HG03469 (cell line): ENCODE data around the gene MAD1L1.
"Not testable (repeated sequence)": the region's sequence is repeated elsewhere in the genome, so short reads cannot be mapped to it uniquely, and the experiment has no call there.

Experiments
- ATAC-seq: cut with Tn5 transposase; IDR thresholded peaks from one replicate; pipeline ENCODE4 v1.9.1; 2021; ENCODE audit warnings: mild to moderate bottlenecking, moderate library complexity, moderate number of reproducible peaks; ENCODE audit not compliant: unreplicated experiment

Gene MAD1L1

DNA sequence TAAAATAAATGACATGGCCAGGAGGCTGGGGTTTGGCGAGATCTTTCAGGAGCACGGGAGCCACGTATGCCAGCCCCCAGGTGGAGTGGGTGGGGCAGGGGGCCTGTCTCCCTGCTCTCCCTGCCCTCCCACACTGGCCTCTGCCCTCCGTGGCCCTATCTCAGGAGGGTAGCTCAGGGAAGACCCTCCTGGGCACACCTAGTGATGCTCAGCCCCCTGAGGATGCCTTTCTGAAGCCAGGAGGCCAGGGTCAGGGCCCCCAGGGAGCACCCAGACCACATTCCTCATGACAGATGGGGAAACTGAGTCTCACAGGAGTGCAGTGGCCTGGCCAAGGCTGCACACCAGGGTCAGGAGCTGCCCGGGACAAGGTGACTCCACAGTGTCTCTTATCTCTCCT, 339.3 kb downstream of the MAD1L1 start:
- ATAC-seq = no peak

DNA sequence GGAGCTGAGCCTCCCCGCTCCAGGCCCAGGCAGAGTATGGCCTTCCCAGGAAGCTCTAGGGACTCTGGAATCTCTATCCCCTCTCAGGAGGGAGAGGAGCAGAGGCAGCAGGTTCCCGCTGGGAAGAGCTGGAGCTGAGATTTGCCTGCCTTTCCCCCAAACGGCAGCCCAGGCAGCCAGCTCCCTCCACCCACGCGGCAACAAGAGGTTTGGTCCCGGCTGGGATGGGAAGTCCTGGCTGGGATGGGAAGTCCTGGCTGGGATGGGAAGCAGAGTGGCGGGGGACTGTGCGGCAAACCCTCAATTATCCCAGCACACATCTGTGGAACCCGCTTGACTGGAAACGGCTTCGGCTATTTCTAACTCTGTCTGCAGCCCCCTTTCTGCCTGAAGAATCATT, 339.7 kb downstream of the MAD1L1 start:
- ATAC-seq = no peak

DNA sequence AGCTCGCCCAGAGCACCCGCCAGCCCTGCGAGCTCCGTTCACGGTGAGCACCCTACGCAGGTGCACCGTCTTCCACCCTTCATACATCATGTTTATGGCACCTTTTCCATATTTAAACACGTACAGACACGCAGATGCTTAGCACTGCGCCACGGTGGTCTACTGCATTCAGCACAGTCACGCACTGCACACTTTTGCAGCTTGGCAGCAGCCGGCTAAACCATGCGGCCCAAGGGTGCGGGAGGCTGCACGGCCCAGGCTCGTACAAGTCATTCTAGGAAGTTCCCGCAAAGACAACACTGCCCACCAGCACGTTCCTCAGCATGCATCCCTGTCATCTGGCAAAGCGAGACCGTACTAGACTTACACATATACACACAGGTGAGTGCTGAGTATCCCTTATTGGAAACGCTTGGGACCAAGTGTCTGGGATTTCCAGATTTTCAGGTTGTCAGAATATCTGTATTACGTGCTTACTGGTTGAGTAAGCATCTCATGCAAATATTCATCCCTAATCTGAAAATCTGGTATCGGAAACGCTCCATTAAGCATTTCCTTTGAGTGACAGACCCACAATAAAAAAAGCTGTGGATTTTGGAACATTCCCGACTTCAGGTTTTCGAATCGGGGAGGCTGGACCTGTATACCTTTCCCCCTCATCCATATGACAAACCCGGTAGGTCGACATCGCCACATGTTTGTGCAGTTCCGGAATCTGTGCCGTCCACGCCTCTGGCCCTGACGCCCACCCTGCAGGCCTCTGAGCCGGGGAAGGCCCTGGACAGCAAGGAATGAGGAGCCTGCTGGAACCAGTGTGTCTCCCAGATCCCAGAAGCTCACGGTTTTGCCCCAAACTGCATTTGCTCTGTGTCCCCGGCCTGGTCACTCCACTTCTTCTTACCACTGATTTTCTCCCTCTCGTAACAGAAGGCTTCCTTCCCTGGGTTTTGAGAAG, 340.5 kb downstream of the MAD1L1 start:
- no peak for ATAC-seq

DNA sequence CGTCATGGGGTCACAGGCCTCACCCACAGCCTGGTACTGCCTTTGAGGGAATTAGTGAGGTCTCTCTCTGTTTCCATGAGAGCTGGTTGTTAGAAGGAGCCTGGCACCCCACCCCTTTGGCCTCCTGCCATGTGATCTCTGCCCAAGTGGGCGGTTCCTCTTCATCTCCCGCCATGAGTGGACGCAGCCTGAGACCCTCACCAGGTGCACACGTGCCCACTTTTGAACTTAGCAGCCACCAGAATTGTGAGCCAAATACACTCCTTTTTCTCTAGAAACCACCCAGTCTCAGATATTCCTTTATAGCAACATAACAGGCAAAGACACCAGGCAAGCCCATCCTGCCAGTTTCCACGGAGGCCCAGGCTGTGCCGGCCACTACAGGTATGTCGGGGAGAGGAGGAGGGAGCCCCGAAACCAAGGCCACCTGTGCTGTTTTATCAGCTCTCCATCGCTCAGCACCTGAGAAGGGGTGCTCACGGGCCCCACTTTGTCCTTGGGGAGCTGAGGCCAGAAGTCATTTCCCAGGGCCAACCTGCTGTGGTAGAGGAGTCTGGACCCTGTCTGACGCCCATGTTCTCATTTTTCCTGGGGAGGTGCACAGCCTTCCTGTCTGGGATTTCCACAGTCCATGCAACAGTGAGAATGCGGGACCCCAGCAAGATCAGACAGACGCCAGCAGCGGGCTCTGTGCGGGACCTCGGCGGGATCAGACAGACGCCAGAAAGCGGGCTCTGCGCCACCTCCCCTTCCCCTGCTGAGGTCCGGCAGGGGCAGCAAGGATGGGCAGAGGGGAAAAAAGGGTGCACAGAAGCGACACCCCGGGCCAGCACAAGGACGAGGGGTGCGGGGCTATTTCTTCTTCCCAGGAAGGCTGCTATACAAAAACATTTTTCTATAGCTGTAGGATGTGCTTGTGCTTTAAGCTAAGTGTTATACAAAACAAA, 342.2 kb downstream of the MAD1L1 start:
- no peak for ATAC-seq

DNA sequence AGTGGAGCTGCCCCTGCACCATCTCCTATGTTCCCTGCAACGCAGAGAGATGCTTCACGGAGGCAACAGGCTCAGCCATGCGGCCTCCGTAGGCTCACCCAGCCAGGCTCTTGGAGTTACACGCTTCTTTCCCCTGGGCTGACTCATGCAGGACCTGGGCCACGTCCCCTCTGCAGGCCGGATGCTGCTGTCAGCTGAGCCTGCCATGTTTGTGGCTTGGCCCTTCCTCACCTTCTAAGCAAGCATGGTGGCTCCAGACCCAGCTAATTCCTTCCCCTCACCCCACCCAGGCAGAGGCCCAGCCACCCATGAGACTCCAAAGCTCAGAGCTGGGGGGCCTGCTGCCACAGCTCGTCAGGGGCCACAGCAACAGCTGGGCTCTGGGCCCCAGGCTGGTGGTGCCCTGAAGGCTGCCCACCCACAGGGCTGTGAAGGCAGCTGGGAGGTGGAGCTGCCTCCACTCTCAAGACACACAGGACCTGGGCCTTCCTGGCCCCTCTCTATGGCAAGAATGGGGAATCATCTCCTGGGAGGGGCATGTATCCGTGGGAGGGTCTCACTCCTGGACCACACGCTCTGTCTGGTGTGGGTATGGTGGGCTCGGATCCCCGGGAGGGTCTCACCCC, 343.1 kb downstream of the MAD1L1 start:
- ATAC-seq = no peak

DNA sequence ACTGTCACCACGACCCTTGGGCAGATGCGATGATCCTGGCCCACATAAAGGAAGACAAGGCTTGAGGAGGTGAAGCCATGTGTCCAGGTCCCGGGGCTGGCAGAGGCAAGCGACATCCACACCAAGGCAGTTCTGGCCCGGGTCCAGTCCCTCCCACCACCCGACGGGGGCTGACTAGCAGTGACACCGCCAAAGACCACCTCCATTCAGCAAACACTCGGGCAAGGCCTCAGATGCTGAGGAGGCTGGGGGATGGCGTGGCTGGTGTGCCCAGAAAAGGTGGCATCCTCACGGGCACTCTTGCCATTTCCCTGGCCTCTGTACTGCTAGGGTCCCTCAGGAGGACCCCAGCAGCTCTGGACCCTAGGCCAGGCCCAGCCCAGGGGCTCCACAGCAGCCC, 343.7 kb downstream of the MAD1L1 start:
- no peak for ATAC-seq

DNA sequence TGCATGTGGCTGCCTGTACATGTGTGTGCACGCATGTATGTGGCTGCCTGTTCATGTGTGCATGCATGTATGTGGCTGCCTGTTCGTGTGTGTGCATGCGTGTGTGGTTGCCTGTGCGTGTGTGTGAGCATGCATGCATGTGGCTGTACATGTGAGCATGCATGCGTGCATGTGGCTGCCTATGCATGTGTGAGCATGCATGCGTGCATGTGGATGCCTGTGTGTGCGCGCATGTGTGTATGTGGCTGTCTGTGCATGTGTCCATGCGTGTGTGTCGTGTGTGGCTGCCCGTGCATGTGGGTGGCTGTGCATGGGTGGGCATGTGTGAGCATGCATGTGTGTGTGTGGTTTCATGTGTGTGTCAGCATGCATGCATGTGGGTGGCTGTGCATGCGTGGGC, 344.3 kb downstream of the MAD1L1 start:
- ATAC-seq = no peak

DNA sequence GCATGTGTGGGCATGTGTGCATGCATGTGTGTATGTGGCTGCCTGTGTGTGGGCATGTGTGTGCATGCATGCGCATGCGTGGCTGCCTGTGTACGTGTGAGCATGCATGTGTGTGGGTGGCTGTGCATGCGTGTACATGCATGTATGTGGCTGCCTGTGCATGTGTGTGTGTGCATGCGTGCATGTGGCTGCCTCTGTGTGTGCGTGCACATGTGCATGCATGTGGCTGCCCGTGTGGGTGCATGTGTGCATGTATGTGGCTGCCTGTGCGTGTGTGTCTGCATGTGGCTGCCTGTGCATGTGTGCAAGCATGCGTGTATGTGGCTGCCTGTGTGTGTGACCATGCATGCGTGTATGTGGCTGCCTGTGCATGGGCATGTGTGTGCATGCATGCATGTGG, 345.5 kb downstream of the MAD1L1 start:
- no peak for ATAC-seq

DNA sequence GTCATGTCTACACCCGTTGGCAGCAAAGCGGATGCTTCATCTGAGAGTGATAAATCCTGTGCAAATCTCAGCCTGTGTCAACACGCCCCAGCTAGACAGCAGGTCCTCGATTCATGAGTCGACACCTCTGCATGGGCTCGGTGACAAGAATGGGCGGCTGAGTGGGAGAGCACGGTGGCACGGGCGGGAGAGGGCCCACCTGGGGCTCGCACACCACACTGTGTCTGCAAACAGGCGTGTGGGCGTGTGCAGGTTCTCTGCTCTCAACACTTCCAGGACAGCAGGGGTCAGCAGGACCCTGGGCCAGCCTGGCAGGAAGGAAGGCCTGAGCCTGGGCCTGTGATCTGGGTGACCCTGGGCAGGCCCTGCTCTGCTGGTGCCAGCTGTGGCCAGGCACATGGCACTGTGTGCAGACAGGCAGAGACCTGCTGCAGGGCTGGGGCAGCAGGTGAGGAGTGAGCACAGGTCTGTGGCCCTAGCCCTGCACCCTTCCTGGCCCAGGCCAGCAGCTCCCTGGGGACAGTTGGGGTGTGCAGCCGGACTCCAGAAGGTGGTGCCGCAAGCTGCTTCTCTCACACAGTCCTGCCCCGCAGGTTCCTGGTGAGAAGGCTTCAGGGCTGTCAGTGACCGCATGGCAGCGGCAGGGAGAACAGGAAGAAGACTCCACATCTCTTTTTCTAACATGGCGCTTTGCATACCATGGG, 346.2 kb downstream of the MAD1L1 start:
- ATAC-seq = no peak

DNA sequence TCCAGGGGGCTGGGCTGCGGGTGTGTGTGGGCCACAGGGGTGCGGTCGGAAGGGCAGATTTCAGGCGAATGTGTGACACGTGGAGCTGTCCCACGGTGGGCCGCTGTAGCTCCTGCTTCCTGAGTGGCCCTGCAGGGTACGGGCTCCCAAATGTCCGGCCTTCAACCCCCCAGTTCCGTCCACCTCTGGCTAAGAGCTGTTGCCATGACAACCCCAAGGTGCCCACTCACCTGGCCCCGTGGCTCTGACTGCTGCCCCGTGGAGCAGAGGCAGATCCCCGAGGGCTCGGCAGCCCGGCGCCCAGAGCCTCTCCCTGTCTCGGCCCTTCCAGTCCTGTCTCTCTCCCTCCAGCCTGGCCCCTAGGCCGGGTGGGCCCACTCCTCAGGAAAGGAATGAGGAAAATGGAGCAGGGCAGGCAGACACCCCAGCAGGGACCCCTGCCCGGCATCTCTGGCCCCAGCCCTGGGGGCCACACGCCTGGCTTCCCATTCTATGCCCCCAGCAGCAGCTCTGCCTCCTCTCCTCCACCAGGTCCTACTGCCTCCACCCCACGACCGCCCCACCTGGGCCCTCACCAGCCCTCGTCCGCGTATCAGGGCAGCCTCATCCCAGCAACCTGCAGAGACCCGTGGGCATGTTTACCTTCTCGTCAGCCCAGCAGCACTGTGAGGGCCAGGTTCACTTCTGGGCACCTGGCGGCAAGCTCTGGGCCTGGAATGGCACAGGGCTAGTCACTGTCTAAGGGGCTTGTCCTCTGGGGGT, 347.1 kb downstream of the MAD1L1 start:
- no peak for ATAC-seq

DNA sequence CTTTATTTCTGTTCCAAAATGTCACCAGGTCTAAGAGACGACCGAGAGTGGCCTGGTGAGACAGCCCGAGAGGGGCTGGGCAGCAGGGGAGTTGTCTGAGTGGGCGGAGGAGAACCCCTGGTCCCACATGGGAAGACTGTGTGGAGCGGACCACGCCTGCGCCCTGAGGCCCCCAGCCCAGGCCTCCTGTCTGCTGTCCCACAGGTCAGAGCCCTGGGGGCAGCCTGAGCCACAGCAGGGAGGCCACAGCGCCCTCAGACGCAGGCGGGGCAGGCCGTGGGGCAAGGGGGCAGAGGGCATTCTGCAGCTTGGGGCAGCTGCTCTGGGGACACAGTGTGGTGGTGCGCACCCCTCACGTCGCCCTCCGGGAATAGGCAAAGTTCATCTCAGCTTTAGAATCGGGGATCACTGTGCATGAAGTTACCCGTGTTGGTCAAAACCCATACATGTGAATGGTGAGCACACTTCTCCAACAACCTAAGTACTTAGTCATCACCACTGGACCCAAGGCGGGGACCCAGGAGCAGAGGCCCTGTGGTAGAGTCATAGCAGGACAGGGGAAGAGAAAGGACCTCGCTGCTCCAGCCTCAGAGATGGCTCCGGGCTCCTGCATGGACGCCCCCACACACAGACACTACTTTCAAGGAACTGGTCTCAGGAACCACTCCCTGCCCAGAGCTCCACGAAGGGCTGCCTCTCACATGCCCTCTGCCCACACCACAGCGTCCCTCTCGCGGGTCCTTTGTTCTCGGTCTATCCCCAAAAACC, 348.0 kb downstream of the MAD1L1 start:
- ATAC-seq = no peak

DNA sequence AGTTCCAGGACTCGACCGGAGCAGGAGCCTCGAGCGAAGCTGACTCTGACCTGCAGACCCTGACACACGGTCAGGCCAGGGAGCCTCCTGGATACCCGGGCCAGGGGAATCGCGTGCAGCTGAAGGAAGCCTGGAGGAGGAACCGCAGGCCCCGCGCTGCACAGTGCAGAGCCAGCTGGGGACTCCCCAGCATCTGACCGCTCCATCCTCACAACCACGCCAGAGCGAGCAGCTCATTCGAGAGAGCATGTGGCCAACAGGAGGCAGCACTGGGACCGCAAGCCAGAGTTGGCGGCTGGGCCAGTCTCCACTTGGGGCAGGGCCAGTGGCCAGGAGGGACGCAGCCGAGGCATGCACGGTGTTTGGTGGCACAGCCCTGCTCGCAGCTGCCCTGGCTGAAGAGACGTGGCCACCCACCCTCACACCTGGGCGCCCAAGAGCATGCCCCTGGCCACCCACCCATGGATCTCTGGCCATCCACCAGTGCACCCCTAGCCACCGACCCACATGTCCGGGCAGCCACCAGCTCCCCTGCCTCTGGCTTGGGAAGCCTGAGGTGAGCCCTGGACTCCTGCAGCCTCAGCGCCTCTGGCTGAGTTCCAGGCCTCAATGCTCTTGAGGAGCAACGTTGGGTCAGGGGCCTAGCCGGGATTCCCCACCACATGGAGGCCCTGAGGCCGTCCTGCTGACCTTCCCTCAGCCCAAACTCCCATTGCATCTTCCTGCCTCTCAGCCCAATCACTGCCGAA, 348.7 kb downstream of the MAD1L1 start:
- ATAC-seq = no peak

DNA sequence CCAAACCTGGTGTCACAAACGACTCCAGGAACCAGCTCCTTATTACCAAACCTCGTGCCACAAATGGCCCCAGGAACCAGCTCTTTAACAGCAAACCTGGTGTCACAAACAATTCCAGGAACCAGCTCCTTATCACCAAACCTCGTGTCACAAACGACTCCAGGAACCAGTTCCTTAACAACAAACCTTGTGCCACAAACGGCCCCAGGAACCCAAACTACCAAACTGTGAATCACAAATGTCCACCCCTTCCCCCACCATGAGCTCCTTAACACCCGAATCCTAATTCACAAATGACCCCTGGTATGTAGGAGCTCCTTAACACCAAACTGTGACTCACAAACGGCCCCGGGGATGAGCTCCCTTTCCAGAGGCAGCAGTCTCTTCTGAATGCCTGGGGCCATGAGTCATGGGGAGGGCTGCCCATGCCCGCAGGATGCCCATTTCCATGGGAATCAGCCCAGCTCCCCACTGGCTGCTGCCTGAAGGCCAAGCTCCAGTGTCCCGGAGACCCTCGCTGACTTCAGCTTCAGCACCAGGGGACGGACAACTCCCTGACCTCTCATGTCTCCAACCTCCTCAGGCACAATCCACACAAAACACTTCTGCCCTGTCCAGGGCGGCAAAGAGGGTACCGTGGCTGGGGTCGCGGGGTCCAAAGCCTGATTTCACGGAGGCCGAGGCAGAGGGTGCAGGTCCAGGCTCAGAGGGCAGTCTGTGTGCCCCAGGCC, 349.5 kb downstream of the MAD1L1 start:
- ATAC-seq = no peak

DNA sequence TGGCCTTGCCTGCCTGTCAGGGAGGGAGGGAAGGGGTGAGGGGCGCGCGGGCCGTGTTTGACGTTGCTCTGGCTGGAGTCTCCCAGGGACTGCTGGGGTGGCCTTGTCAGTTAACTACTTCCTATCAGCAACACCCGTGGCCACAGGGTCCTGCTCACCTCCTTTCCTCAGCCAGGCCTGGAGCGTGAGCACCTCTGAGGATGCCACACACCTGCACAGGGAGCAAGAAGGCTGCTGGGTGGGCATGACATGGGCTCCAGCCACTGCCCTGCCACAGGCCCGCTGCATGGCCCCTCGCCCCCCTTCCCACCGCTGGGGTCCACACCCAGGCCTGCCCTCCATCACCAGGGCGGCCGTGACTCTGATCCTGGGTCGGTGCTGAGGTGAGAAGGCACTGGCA, 350.3 kb downstream of the MAD1L1 start:
- ATAC-seq = no peak

DNA sequence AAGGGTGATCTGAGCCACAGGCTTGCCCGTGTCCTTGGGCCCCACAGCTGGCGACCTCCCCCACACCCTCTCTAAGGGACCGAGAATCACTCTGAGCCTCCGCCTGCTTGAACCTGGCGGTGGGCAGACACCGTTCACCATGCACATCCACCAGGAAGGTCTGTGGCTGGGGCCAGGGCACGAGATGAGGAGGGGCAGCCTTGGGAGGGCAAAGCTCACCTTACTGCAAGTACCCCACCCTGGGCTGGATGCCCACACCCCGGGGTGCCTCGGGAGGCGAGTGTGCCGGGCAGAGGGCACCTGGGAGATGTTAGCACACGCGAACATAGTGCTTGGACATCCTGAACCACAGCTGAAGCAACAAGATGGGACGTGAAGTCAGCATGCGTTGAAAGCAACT, 350.8 kb downstream of the MAD1L1 start:
- no peak for ATAC-seq

DNA sequence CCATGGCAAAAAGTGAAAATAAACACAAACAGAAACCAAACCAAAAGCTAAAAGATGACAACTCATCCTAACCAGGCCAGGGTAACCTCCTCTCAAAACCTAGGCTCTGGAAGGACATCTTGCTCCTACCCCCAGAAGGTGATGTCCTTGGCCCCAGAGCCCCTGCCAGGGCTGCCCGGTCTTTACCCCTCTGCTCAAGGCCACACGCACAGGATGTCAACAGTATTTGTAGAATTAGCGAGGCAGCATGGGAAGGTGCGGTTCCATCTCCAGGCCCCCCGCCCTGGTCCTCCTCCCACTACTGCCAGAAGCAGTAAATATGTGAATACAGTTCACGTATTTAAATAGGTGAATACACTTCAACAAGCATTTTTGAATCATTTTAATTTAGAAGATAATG, 356.1 kb downstream of the MAD1L1 start:
- ATAC-seq = not testable (repeated sequence)

DNA sequence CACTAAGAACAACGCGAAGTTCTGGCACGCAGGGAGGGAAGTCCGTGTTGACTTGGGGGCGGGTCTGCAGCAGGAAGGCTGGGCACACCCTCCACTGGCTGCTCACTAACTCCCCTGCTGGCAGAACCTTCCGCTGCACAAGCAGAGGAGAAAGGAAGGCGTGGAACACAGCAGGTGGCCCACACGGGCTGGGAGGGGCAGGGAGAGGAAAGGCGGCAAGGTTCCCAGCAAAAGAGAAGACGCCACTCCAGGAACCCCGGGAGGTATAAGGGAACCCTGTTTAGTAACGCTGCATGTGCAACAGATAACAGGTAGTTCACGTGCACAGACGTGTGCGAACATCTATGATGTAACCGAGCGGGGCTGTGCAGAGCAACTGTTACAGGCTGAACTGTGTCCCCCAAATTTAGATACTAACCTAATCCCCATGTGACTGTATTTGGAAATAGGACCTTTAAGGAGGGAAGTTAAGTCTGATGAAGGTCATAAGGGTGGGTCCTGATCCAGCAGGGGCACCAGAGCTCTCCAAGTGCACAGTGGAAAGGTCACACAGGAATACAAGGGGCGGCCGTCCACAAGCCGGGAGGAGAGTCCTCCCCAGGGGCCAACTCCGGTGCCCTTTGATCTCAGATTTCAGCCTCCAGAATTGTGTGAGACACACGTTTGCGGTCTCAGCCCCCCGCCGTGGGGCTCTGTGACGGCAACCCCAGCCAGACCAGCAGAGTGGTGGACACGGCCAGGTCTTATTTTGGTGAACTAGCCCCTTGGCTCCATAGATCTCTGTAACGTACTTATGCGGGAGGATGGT, 357.1 kb downstream of the MAD1L1 start:
- ATAC-seq = not testable (repeated sequence)
